Peyer's patch (tissue), 4 donors: Measurements from ENCODE around the gene FARP1.

ENCODE experiments used
- CTCF ChIP-seq, 6 experiments: fragments of 450-650 bp in 4 of 6; fragments of 200-600 bp in 2 of 6; sonication (generic) in 1 of 6; IDR thresholded peaks; one replicate each; pipeline ENCODE4 v1.5.1; 2017 to 2019; ENCODE audit warnings: antibody characterized with exemption in 6 of 6, mild to moderate bottlenecking in 3 of 6, moderate library complexity in 1 of 6
- POLR2A ChIP-seq, 2 donors: fragments of 450-650 bp; IDR thresholded peaks; one replicate each; pipeline ENCODE4 v1.5.1; 2017; ENCODE audit warnings: antibody characterized with exemption in 2 of 2, mild to moderate bottlenecking in 2 of 2, moderate library complexity in 2 of 2

- TF ChIP-seq CTCF (IDR thresholded peaks at IDR 0.05) (no peak), POLR2A (IDR thresholded peaks at IDR 0.05) (no peak)
Measured at GRCh38 chr13:98190889-98191444, 48.1 kb downstream of the FARP1 start.
